GM19239 (cell line): ENCODE results near the gene ACER1.

ENCODE experiments used
- DNase-seq: peaks from one replicate; pipeline ENCODE4 v3.0.0; 2011; ENCODE audit warnings: low spot score; ENCODE audit not compliant: insufficient read length
- FAIRE-seq: peaks from 2 replicates; lab custom pipeline; 2011; peaks lifted over from hg19 to GRCh38; lab: Jason Lieb, UNC

Gene ACER1

GRCh38 chr19:6270822-6271221 is 62.6 kb downstream of the ACER1 start:
- FAIRE-seq (no peak), DNase-seq (no peak)

GRCh38 chr19:6270076-6270745 is 63.2 kb downstream of the ACER1 start:
- no peak for FAIRE-seq

GRCh38 chr19:6269101-6269886 is 64.1 kb downstream of the ACER1 start:
- FAIRE-seq = no peak

More at GRCh38 chr19:6270076-6270745, 63.2 kb downstream of the ACER1 start:
- DNase-seq = no peak

GRCh38 chr19:6268382-6268771 is 65.0 kb downstream of the ACER1 start:
- no peak for DNase-seq
- no peak for FAIRE-seq

More at GRCh38 chr19:6269101-6269886, 64.1 kb downstream of the ACER1 start:
- no peak for DNase-seq

GRCh38 chr19:6267552-6268381 is 65.6 kb downstream of the ACER1 start:
- DNase-seq (no peak), FAIRE-seq (no peak)

- DNase-seq (no peak), FAIRE-seq (no peak)
Measured at GRCh38 chr19:6264803-6265202, 68.6 kb downstream of the ACER1 start.

- DNase-seq (no peak), FAIRE-seq (no peak)
Measured at GRCh38 chr19:6263735-6264444, 69.5 kb downstream of the ACER1 start.

- DNase-seq (no peak), FAIRE-seq (no peak)
Measured at GRCh38 chr19:6263306-6263705, 70.1 kb downstream of the ACER1 start.

GRCh38 chr19:6262519-6262918 is 70.9 kb downstream of the ACER1 start:
- DNase-seq = no peak
- no peak for FAIRE-seq

GRCh38 chr19:6261883-6262282 is 71.5 kb downstream of the ACER1 start:
- FAIRE-seq = no peak
- DNase-seq = no peak

- DNase-seq (no peak), FAIRE-seq (no peak)
Measured at GRCh38 chr19:6260912-6261650, 72.3 kb downstream of the ACER1 start.

GRCh38 chr19:6260376-6260775 is 73.0 kb downstream of the ACER1 start:
- FAIRE-seq (no peak), DNase-seq (no peak)

- DNase-seq (no peak), FAIRE-seq (no peak)
Measured at GRCh38 chr19:6259312-6259861, 74.0 kb downstream of the ACER1 start.

GRCh38 chr19:6258812-6259311 is 74.5 kb downstream of the ACER1 start:
- no peak for DNase-seq
- FAIRE-seq = no peak
